Rectal smooth muscle tissue (tissue), 1 donor: ENCODE results near the gene RBP5.
A peak's percentile ranks its signal among the peaks of the same experiment; 100 is the strongest.

Source experiments
- H3K27ac ChIP-seq: one replicate; pipeline ENCODE4 v1.7.0; 2013; ENCODE audit warnings: low read depth, low read length, inconsistent platforms
- H3K27me3 ChIP-seq: one replicate; pipeline ENCODE4 v1.7.0; 2013; ENCODE audit warnings: low read length; ENCODE audit not compliant: control insufficient read depth, insufficient read depth
- H3K36me3 ChIP-seq: one replicate; pipeline ENCODE4 v1.7.0; 2013; ENCODE audit warnings: low read length; ENCODE audit not compliant: control insufficient read depth, insufficient read depth
- H3K4me1 ChIP-seq: one replicate; pipeline ENCODE4 v1.7.0; 2013; ENCODE audit warnings: low read length; ENCODE audit not compliant: control insufficient read depth, insufficient read depth
- H3K4me3 ChIP-seq: one replicate; pipeline ENCODE4 v1.7.0; 2013; ENCODE audit warnings: low read length
- H3K9ac ChIP-seq: one replicate; pipeline ENCODE4 v1.7.0; 2013; ENCODE audit warnings: low read length

RBP5 gene

DNA sequence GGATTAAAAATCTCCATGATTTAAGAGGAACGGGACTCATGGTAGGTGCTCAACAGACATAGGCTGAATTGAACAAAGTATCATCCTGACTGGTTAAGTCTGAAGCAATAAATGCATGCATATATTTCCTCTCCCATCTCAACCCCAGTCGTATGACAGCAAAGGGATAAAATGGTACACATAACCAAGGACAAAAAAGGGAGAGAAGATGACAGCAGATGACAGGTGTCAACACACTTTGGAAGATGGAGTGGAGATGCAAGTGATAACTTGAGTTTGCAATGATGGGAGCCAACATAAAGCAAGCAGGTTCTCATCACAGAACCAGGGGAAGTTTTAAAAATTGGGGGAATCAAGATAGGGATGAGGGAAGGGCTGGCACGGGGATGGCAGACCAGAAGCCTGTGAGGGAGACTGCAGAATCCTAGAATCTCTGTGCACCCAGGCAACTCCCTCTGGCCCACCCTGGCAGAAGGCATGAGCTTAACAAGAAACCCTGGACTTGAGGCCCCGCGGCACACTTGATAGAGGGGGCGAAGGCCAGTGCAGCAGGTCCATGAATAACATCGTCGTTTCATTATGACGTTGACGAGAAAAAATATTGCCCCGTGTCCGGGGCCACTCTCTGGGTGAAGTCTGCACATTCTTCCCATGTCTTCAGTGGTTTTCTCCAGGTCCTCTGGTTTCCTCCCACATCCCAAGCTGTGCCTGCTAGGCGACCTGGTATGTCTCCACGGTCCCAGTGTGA, 24.7 kb downstream of the RBP5 start:
- Histone ChIP-seq H3K9ac (no peak overlapping the region), H3K4me1 (no peaks in the 10 kb centered on the region), H3K27me3 (no peaks in the 10 kb centered on the region), H3K36me3 (peaks cover 10% of the 10 kb centered on the region), H3K27ac (no peak overlapping the region), H3K4me3 (no peak overlapping the region)

DNA sequence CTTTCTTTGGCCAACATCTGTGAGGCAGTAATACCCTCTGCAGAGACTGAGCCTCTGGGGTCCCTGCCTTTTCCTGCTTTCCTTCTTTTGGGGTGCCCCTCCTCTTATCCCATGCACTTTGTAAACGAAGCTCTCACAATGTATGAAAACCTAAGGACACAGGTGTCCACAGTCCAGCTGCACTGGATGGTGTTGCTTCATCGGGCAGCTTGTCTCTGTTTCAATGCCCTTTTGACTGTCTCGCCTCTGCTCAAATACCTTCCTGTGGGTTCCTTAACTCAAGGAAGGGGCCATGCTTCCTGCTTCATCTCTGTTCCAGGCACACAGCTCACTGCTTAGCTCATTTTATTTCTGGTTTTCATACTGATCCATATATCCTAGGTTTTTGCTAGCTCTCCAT, 26.1 kb downstream of the RBP5 start:
- Histone ChIP-seq H3K9ac (no peak overlapping the region), H3K27me3 (no peaks in the 10 kb centered on the region), H3K4me3 (no peak overlapping the region), H3K36me3 (peaks cover 10% of the 10 kb centered on the region), H3K27ac (no peak overlapping the region), H3K4me1 (no peaks in the 10 kb centered on the region)

DNA sequence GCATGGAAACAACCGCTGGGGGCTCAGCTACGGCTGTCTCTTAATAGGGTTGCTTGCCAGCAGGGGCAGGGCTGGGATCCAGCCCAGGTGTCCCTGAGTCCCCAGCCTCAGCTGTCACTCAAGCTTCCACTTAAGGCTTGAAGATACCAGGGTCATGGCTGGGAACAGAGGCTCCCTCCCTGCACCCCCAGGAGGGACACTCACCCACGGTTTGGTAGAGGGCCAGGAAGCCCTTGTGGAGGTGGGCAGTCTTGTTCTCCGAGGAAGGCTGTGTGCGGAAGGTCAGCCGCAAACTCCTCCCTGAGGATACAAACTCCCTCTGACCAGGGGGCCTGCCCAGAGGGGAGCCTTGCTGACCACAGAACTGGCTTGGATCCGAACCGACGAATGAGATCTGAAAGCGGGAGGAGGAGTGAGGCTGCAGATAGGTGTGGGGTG, 27.0 kb downstream of the RBP5 start:
- Histone ChIP-seq H3K27me3 (no peaks in the 10 kb centered on the region), H3K4me3 (no peak overlapping the region), H3K36me3 (peaks cover 10% of the 10 kb centered on the region), H3K4me1 (no peaks in the 10 kb centered on the region), H3K9ac (no peak overlapping the region), H3K27ac (no peak overlapping the region)

DNA sequence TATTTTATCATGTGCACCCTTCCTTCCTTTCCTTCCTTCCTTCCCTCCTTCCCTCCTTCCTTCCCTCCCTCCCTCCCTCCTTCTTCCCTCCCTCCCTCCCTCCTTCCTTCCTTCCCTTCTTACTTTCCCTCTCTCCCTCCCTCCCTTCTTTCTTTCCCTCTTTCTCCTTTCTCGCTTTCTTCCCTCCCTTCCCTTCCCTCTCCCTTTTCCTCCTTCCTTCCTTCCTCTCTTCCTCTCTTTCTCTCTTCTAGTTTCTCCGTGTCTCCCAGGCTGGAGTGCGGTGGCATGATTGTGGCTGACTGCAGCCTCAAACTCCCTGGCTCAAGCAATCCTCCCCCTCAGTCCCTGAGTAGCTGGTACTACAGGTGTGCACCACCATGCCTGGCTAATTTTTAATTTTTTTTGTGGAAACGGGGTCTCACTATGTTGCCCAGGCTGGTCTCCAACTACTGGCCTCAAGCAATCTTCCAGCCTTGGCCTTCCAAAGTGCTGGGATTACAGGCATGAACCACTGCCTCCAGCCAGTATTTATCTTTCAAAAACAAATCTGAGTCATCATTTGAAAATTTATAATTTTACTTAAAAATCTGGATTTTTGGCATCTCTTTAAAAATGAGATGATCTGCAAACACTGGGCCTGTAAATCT, 27.5 kb downstream of the RBP5 start:
- Histone ChIP-seq H3K4me1 (no peaks in the 10 kb centered on the region), H3K36me3 (peaks cover 10% of the 10 kb centered on the region), H3K27ac (no peak overlapping the region), H3K9ac (no peak overlapping the region), H3K27me3 (no peaks in the 10 kb centered on the region), H3K4me3 (no peak overlapping the region)

DNA sequence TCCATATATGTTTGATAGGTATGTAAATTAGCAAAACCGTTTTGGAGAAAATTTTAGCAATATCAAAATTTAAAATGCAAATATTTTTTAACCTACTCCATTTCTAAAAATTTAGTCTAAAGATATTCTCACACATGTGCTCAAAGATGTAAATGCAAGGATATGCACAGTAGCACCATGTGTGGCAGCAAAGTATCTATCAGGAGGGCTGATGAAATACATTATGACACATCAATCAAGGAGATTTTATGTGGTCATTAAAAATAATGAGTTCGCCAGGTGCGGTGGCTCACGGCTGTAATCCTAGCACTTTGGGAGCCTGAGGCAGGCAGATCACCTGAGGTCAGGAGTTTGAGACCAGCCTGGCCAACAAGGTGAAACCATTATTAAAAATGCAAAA, 28.4 kb downstream of the RBP5 start:
- H3K27me3 ChIP-seq: no peaks in the 10 kb centered on the region
- H3K36me3 ChIP-seq: peaks cover 10% of the 10 kb centered on the region
- H3K4me1 ChIP-seq: no peaks in the 10 kb centered on the region
- no peak overlapping the region for H3K4me3 ChIP-seq
- no peak overlapping the region for H3K9ac ChIP-seq
- H3K27ac ChIP-seq: no peak overlapping the region

DNA sequence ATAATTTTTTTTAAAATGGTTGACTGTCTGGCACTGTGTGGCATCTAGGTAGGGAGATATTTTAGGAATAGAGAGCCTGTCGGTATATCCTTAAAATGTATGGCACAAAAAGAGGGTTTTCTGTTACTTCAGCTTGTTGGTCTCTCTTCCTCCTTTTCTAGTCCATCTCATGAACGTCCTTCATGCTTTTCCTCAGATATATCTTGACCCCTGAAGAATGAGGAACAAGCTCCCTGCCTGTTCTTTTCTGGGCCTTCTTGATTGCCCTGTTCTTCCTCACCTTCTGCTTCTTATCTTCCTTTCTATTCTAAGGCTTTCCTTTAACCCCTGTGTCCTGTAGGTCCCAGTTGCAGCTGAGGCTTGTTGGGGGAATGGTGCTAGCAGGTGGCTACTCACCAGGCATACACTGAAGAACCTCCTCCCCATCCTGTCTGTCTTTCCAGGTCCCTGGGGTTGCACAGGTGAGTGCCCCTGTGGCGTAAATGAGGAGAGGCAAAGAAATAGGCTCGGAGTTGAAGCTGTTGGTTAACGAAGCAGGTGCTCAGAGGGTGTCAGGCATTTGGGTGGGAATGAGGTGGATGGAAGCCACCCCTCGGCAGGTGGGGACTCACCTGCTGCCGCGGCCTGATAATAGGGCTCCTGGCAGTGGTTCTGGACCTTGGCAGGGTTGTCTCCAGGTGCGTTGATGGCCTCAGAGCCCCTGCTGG, 29.2 kb downstream of the RBP5 start:
- Histone ChIP-seq H3K27me3 (no peaks in the 10 kb centered on the region), H3K27ac (no peak overlapping the region), H3K4me3 (no peak overlapping the region), H3K36me3 (peaks cover 10% of the 10 kb centered on the region), H3K4me1 (no peaks in the 10 kb centered on the region), H3K9ac (no peak overlapping the region)

DNA sequence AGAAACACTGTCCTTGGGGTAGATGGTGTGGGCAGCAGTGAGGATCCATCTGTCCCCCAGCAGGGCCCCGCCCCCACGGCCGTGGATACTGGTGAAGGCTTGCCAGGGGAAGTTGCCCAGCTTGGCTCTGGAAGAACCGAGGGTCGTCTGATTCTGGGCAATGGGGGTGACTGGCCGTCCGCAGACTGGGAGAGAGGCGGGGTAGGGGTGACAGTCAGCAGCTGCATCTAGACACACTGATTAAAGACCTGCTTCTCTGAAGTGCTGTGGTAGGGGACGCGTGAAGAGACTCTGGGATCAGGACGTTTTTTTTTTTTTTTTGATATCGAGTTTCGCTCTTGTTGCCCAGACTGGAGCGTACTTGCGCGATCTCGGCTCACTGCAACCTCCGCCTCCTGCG, 31.7 kb downstream of the RBP5 start:
- Histone ChIP-seq H3K4me3 (no peak overlapping the region), H3K9ac (no peak overlapping the region), H3K4me1 (peaks cover 4% of the 10 kb centered on the region), H3K27me3 (no peaks in the 10 kb centered on the region), H3K36me3 (peaks cover 4% of the 10 kb centered on the region), H3K27ac (no peak overlapping the region)

DNA sequence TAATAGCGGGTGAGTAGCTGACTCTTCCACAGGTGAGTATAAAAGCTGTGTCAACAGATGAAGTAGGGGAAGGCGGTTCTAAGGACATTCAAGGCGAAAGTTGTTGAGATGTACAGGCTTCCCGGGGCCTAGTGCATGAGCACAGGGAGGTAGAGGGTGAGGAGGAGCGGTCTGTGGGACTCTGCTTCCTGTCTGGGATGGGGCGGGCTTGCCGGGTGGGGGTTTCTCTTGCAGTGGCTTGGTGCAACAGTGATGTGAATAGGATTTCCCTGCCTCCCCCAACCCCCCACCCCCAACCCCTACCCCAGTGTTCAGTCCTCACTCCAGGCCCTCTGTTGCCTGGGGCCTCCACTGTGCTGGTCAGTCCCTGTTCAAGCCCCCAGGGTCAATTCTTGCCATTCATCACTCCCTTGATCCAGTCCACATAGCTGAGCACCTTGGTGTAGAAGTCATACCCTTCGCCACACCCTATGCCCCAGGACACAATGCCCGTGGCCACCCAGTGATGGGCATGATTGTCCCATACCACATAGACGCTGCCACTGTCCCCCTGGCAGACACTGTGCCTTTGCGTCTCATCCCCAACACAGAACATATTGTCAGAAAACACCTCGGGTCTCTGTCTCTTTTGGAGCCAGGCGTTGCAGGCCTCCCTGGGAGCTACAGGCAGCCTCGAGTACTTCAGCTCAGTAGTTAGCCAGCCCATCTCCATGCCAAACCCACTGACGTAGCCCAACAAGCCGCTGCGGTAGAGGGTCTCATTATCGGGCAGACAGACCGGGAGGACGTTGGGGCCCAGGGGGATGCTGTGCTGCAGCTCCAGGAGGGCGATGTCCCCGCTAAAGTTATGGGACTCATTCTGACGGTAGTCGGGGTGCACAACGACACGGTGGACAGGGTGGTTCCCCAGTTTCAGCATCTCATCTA, 32.4 kb downstream of the RBP5 start:
- Histone ChIP-seq H3K4me1 (peaks cover 9% of the 10 kb centered on the region), H3K27me3 (no peaks in the 10 kb centered on the region), H3K27ac (no peak overlapping the region), H3K4me3 (no peak overlapping the region), H3K9ac (no peak overlapping the region), H3K36me3 (peaks cover 4% of the 10 kb centered on the region)

DNA sequence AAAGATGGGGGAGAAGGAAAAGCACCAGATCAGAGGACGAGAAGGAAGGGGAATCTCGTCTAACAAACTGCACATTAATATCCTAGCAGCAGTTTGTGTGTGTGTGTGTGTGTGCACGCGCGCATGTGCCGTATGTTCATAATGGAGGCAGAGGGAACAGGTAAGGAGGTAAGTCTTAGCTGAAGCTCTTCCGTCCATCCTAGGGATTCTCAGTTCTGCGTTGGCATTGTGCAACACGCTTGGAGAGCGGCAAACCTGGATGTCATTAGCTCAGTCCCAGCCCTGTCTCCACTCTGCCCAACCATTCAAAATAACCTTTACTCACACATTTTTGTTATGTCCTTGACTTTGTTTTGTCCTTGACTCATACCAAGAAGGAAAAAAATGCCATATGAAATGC, 34.8 kb downstream of the RBP5 start:
- H3K36me3 ChIP-seq: no peaks in the 10 kb centered on the region
- peaks cover 11% of the 10 kb centered on the region for H3K4me1 ChIP-seq
- H3K27ac ChIP-seq: no peak overlapping the region
- H3K4me3 ChIP-seq: no peak overlapping the region
- H3K27me3 ChIP-seq: no peaks in the 10 kb centered on the region
- H3K9ac ChIP-seq: no peak overlapping the region

DNA sequence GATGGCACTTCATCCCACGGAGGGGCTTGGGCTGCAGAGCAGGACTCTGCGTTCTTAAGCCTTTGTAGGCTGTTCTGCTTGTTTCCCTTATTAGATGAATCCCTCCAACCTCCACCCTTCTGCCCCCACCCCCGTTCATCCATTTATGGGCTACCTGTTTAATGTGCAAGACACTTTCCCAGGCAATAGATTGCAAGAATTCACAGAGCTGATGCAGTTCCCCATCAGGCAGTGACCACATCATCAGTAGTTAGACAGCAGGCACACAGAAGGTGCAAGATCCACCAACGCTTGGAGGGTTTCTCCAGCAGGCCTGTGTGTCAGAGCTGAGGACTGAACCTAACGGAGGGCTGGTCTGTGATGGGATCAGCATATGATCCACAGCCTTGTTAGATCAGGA, 35.2 kb downstream of the RBP5 start:
- H3K27me3 ChIP-seq: no peaks in the 10 kb centered on the region
- no peak overlapping the region for H3K4me3 ChIP-seq
- no peaks in the 10 kb centered on the region for H3K36me3 ChIP-seq
- H3K4me1 ChIP-seq: peaks cover 11% of the 10 kb centered on the region
- H3K27ac ChIP-seq: no peak overlapping the region
- H3K9ac ChIP-seq: no peak overlapping the region

DNA sequence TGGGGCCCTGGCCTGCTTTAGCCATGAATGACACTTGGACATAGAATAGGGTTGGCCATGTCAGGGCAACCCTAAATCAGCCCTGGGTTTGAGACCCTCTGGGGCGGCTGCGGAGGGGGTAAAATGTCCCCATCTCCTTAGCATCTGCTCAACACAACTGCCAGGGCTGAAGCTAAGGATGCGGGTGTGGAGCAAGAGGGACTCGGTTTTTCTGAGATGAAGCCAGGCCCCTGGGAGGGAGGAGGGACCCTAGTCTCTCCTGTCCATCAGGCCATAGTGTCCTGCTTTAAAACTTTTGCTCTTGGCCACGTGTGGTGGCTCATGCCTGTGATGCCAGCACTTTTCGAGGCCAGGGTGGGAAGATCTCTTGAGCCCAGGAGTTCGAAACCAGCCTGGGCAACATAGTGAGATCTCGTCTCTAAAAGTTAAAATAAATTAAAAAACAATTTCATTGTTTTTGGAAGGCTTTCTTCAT, 35.7 kb downstream of the RBP5 start:
- Histone ChIP-seq H3K4me3 (no peak overlapping the region), H3K36me3 (no peaks in the 10 kb centered on the region), H3K27ac (peak overlapping the region; percentile 71), H3K27me3 (no peaks in the 10 kb centered on the region), H3K9ac (no peak overlapping the region), H3K4me1 (peaks cover 11% of the 10 kb centered on the region)
